CD8-positive, alpha-beta memory T cell (primary cell): ENCODE data around the gene LY9. TPM values are rescaled to one million over a fixed set of nuclear protein-coding genes. Genes with fewer than 3 reads are reported as not detected.

Experiments used
- CTCF ChIA-PET: fragments of 350-600 bp; sonication (Branson Sonifier 250); formaldehyde crosslinking; loops from one replicate; lab custom pipeline; 2021; ENCODE audit warnings: antibody characterized with exemption; lab: Charles Lee
- POLR2A ChIA-PET: fragments of 350-600 bp; sonication (Branson Sonifier 250); formaldehyde crosslinking; loops from one replicate; lab custom pipeline; 2021; ENCODE audit warnings: antibody characterized with exemption; lab: Charles Lee
- DNase-seq, 5 donors: peaks; one replicate each; pipeline versions ENCODE4 v3.0.0 to v3.0.0-alpha.2; 2020 to 2022; ENCODE audit warnings: mixed read lengths in 1 of 5
- H3K27ac ChIP-seq: one replicate; pipeline ENCODE4 v1.7.0; 2013; ENCODE audit warnings: low read depth, mild to moderate bottlenecking, low read length, moderate library complexity
- H3K27me3 ChIP-seq: 2 replicates; pipeline ENCODE4 v1.7.0; 2013; ENCODE audit warnings: low read length, mild to moderate bottlenecking; ENCODE audit not compliant: insufficient read depth, poor library complexity, severe bottlenecking
- H3K36me3 ChIP-seq: 2 replicates; pipeline ENCODE4 v1.7.0; 2013; ENCODE audit warnings: mild to moderate bottlenecking, low read length, moderate library complexity; ENCODE audit not compliant: insufficient read depth
- H3K4me1 ChIP-seq: 2 replicates; pipeline ENCODE4 v1.7.0; 2013; ENCODE audit warnings: mild to moderate bottlenecking, low read length, moderate library complexity; ENCODE audit not compliant: insufficient read depth
- H3K4me3 ChIP-seq: 2 replicates; pipeline ENCODE4 v1.7.0; 2013; ENCODE audit warnings: mild to moderate bottlenecking, low read length
- H3K9me3 ChIP-seq: 2 replicates; pipeline ENCODE4 v1.7.0; 2013; ENCODE audit warnings: mild to moderate bottlenecking, low read length
- H3K27ac Mint-ChIP-seq, 8 donors: one replicate each; pipeline ENCODE4 v1.8.0; 2020 to 2021; ENCODE audit warnings: mixed read lengths in 8 of 8, mild to moderate bottlenecking in 6 of 8, inconsistent platforms in 3 of 8, moderate library complexity in 3 of 8
- H3K27me3 Mint-ChIP-seq, 2 donors: one replicate each; pipeline ENCODE4 v1.8.0; 2020 to 2021; ENCODE audit warnings: mixed read lengths in 2 of 2, mild to moderate bottlenecking in 1 of 2, moderate library complexity in 1 of 2
- H3K36me3 Mint-ChIP-seq, 3 donors: one replicate each; pipeline ENCODE4 v1.8.0; 2020 to 2021; ENCODE audit warnings: mixed read lengths in 3 of 3, inconsistent platforms in 1 of 3, mild to moderate bottlenecking in 1 of 3
- H3K4me1 Mint-ChIP-seq, 3 donors: one replicate each; pipeline ENCODE4 v1.8.0; 2020 to 2021; ENCODE audit warnings: mixed read lengths in 3 of 3, inconsistent platforms in 1 of 3, mild to moderate bottlenecking in 1 of 3
- H3K4me3 Mint-ChIP-seq, 7 donors: one replicate each; pipeline ENCODE4 v1.8.0; 2020 to 2021; ENCODE audit warnings: mixed read lengths in 7 of 7, mild to moderate bottlenecking in 6 of 7, moderate library complexity in 4 of 7, inconsistent platforms in 2 of 7
- H3K9me3 Mint-ChIP-seq, 5 donors: one replicate each; pipeline ENCODE4 v1.8.0; 2020 to 2022; ENCODE audit warnings: mixed read lengths in 5 of 5, mild to moderate bottlenecking in 3 of 5, moderate library complexity in 2 of 5, inconsistent platforms in 1 of 5
- polyA plus RNA-seq: library from polyadenylated mRNA; unstranded; fragments of 300-500 nt; fragmentation: Illumina TruSeq; gene quantifications from one replicate; pipeline ENCODE4 v1.2.3, GENCODE V29; 2021
- total RNA-seq, 2 experiments: library from RNA; stranded (reverse); gene quantifications; one replicate each; pipeline ENCODE4 v1.2.3, GENCODE V29; 2021

The LY9 gene
- total and polyA plus RNA-seq, 3 experiments from 2014 or later: 16.4 to 206 (median 16.5) TPM

DNA sequence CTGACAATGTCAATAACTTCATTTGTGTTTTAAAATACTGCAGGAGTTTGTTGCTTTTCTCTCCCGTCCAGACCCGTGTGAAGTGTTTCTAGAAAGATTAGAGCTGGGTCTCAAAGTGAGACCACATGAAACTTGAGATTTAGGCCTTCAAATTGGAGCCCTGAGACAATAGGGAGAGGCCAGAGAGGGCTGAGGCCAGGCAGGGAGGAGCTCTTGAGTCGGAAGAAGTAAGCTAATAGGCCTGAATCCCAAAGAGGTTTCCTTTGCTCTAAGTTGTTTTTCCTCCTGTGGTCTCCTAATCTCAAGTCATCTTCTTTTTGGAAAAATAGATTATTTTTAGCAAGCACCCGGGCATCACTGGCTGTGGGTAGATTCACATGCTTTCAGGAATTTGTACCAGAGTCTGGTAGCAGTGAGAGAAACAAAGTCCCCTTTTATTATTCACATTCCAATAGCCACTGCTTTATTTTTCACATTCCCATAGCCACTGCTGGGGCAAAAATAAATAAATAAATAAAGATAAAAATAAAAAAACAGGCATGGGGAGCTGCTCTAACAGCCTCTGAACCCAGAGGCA, 41.1 kb downstream of the LY9 start:
- Histone ChIP-seq H3K27me3 (no peaks in the 10 kb centered on the region), H3K4me3 (peak overlapping the region; percentile 9), H3K4me1 (peaks cover 71% of the 10 kb centered on the region), H3K9me3 (no peaks in the 10 kb centered on the region), H3K36me3 (peaks cover 3% of the 10 kb centered on the region), H3K27ac (no peak overlapping the region)
- H3K4me3 Mint-ChIP-seq: peak overlapping the region; percentile 63 to 86 (median 69)
- POLR2A ChIA-PET: interaction anchor here (0.6 to 1.6 kb wide), 8 partner anchors 9 to 117 kb away, joined by 3 to 7 read pairs (median 4); partner anchors contain the start of genes ITLN2 and LY9
- H3K9me3 Mint-ChIP-seq: no peaks in the 10 kb centered on the region
- peaks cover 72 to 86% (median 84%) of the 10 kb centered on the region in 3 donors for H3K4me1 Mint-ChIP-seq
- CTCF ChIA-PET: interaction anchor here (0.8 to 11.2 kb wide), 29 partner anchors 10 to 232 kb away, joined by 3 to 137 read pairs (median 6); partner anchors contain the start of genes CD244, ITLN1, ITLN2 and LY9
- peaks cover 9 to 32% (median 9%) of the 10 kb centered on the region in 3 donors for H3K36me3 Mint-ChIP-seq
- peak overlapping the region; percentile 26 to 99 (median 96) for H3K27ac Mint-ChIP-seq
- DNase-seq: no peak
- no peaks in the 10 kb centered on the region for H3K27me3 Mint-ChIP-seq

DNA sequence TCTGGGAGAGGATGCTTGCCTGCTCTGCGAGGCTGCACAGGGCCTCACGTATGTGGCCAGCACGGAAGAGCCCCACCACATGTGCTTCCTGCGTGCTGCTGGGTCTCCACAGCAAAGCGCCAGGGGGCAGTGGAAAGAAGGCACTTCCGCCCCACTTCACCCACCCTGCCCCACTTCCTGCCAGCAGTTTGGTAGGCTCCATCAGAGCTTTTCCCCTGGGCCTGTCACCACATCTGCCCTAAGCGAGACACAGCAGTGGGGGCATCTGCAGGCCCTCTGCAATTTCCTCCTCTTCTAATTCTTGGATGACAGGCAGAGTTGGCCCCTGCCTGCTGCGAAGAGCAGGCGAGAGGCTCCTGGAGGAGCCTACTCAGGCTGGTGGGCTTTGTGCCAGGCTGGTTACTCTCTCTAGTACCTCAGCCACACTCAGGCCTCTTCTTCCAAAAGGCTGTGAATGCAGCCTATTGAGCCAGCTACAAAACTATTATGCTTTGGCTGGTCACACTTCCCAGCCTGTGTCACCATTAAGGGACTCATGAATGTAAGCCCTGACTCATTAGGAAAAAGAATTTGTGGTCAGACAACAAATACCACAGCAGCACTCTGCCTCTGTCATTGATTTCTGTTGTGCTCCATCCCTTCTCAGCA, 41.7 kb downstream of the LY9 start:
- H3K27ac Mint-ChIP-seq: peak overlapping the region; percentile 88 to 98 (median 96)
- peak overlapping the region; percentile 63 to 90 (median 83) for H3K4me3 Mint-ChIP-seq
- no peaks in the 10 kb centered on the region for H3K36me3 ChIP-seq
- POLR2A ChIA-PET: interaction anchor here (0.6 to 1.6 kb wide), 10 partner anchors 9 to 330 kb away, joined by 3 to 7 read pairs (median 4); partner anchors contain the start of genes ITLN2 and LY9
- no peaks in the 10 kb centered on the region for H3K9me3 Mint-ChIP-seq
- H3K27me3 Mint-ChIP-seq: no peaks in the 10 kb centered on the region
- H3K36me3 Mint-ChIP-seq: peaks cover 9 to 30% (median 9%) of the 10 kb centered on the region in 3 donors
- peak; percentile 74 to 93 (median 89) for DNase-seq
- no peaks in the 10 kb centered on the region for H3K27me3 ChIP-seq
- H3K4me1 ChIP-seq: peaks cover 71% of the 10 kb centered on the region
- peak overlapping the region; percentile 38 for H3K4me3 ChIP-seq
- H3K4me1 Mint-ChIP-seq: peaks cover 77 to 91% (median 90%) of the 10 kb centered on the region in 3 donors
- no peaks in the 10 kb centered on the region for H3K9me3 ChIP-seq
- peak overlapping the region; percentile 41 for H3K27ac ChIP-seq
- CTCF ChIA-PET: interaction anchor here (0.6 to 11.2 kb wide), 30 partner anchors 10 to 260 kb away, joined by 3 to 137 read pairs (median 5); partner anchors contain the start of genes CD244, ITLN1, ITLN2 and KLHDC9

DNA sequence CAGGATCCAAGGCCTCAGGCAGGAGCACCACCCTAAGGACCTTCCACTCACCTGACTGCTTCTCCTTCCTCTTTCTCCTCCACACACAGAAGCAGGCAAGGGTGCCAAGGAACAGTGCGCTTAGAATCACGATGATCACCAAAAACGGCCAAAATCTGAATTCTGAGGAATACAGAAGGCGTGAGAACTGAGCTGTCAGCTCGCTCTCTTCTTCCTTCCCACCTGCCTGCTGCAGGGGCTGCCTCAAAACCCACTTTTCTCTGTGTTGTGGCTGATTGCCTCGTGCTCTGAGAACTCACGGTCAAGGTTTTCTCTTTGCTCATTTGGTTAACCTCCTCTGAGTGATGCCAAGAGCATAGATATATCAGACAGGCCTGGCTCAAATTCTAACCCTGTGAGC, 42.9 kb downstream of the LY9 start:
- H3K27ac Mint-ChIP-seq: peak overlapping the region; percentile 88 to 98 (median 96)
- Histone ChIP-seq H3K36me3 (no peaks in the 10 kb centered on the region), H3K9me3 (no peaks in the 10 kb centered on the region), H3K4me3 (peak overlapping the region; percentile 38), H3K4me1 (peaks cover 61% of the 10 kb centered on the region), H3K27ac (peak overlapping the region; percentile 21), H3K27me3 (no peaks in the 10 kb centered on the region)
- peaks cover 78 to 92% (median 90%) of the 10 kb centered on the region in 3 donors for H3K4me1 Mint-ChIP-seq
- H3K9me3 Mint-ChIP-seq: peaks cover 0 to 2% (median 0%) of the 10 kb centered on the region in 5 donors
- peak overlapping the region; percentile 69 to 90 (median 83) for H3K4me3 Mint-ChIP-seq
- CTCF ChIA-PET: interaction anchor here (0.6 to 11.2 kb wide), 10 partner anchors 11 to 163 kb away, joined by 3 to 137 read pairs (median 10); partner anchors contain the start of genes CD244, ITLN1 and ITLN2
- H3K27me3 Mint-ChIP-seq: no peaks in the 10 kb centered on the region
- POLR2A ChIA-PET: interaction anchor here (1.3 kb wide), 1 partner anchor 14 kb away, joined by 3 read pairs; no protein-coding TSS in a partner anchor
- peaks cover 7 to 22% (median 9%) of the 10 kb centered on the region in 3 donors for H3K36me3 Mint-ChIP-seq
- peak in 2 of 5 donors; percentile 18 to 38 for DNase-seq

DNA sequence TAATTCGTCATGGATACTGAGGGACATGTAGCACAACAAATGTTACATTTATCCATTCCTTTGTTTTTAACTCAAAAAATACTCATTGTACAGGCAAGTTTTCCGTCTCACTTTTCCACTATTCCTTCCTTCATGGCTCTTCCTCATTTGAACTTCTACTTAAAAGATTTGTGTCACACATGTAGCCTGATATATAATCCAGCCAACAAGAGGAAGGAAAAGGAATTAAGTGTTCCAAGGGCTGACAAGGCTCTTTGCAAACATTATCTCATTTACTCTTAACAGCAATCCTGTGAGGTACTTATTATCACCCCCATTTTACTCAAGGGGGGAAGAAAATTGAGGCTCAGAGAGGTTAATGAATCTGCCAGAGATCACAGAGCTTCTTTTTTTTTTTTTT, 43.8 kb downstream of the LY9 start:
- Histone ChIP-seq H3K27ac (no peak overlapping the region), H3K9me3 (no peaks in the 10 kb centered on the region), H3K27me3 (no peaks in the 10 kb centered on the region), H3K4me3 (no peak overlapping the region), H3K4me1 (peaks cover 59% of the 10 kb centered on the region), H3K36me3 (no peaks in the 10 kb centered on the region)
- Mint-ChIP-seq H3K4me3 (peak overlapping the region in 1 of 7 donors; percentile 24), H3K27me3 (no peaks in the 10 kb centered on the region), H3K27ac (peak overlapping the region; percentile 78 to 97 (median 95)), H3K9me3 (peaks cover 0 to 4% (median 0%) of the 10 kb centered on the region in 5 donors), H3K36me3 (peaks cover 5 to 20% (median 5%) of the 10 kb centered on the region in 3 donors), H3K4me1 (peaks cover 77 to 92% (median 90%) of the 10 kb centered on the region in 3 donors)
- no peak for DNase-seq
- CTCF ChIA-PET: interaction anchor here (0.6 to 11.2 kb wide), 6 partner anchors 10 to 450 kb away, joined by 3 to 137 read pairs (median 10); partner anchors contain the start of genes CD244 and ITLN2
- POLR2A ChIA-PET: interaction anchor here (0.6 kb wide), 1 partner anchor 84 kb away, joined by 3 read pairs; no protein-coding TSS in a partner anchor

DNA sequence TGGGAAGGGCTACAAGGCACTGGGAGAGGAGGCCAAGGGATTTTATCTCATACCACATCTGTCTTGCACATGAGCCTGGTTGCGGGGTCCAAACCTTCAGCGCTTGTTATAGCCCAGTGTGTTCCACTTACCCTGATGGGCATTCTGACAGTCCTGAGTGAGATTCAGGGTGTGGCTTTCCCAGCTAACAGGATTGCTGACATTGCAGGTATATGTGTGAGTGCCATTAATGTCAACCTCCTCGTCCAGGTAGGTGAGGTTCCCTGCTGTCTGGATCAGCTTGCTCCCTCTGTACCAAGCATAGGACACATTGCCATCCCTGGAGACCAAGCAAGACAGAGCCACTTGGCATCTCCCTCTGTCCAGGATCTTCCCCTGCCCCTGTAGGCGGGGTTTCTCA, 45.1 kb downstream of the LY9 start:
- no peaks in the 10 kb centered on the region for H3K36me3 ChIP-seq
- ChIA-PET POLR2A (no interaction called here), CTCF (interaction anchor here (1.2 to 11.2 kb wide), 5 partner anchors 19 to 149 kb away, joined by 3 to 137 read pairs (median 8); partner anchors contain the start of gene CD244)
- H3K4me3 ChIP-seq: no peak overlapping the region
- Mint-ChIP-seq H3K4me3 (peak overlapping the region in 1 of 7 donors; percentile 36), H3K27me3 (no peaks in the 10 kb centered on the region), H3K4me1 (peaks cover 72 to 91% (median 88%) of the 10 kb centered on the region in 3 donors), H3K27ac (peak overlapping the region in 1 of 8 donors; percentile 59), H3K36me3 (peaks cover 0 to 15% (median 2%) of the 10 kb centered on the region in 3 donors), H3K9me3 (peaks cover 0 to 4% (median 0%) of the 10 kb centered on the region in 5 donors)
- H3K27me3 ChIP-seq: no peaks in the 10 kb centered on the region
- peaks cover 49% of the 10 kb centered on the region for H3K4me1 ChIP-seq
- H3K27ac ChIP-seq: no peak overlapping the region
- no peaks in the 10 kb centered on the region for H3K9me3 ChIP-seq
- no peak for DNase-seq

DNA sequence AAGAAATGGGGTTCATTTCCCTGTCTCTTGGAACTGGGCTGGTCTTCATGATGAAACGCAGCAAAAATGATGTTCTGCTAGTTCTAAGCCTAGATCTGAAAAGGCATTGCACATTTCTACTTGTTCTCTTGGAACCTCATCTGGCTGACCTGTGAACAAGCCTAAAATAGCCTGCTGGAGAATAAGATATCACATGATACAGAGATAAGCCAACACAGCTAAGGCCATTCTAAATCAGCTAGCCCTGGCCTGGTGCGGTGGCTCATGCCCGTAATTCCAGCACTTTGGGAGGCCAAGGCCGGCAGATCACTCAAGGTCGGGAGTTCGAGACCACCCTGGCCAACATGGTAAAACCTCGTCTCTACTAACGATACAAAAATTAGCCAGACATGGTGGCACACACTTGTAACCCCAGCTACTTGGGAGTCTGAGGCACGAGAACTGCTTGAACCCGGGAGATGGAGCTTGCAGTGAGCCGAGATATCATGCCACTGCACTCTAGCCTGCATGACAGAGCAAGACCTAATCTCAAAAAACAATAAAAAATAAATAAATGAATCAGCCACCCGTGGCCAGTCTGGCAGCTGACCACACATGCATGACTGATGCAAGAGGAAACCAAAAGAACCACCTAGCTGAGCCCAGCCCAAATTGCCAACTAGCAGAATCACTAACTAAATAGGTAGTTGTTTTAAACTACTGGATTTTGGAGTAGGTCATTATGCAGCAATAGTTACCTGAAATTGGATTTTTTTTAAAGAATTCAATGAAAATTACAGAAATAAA, 48.7 kb downstream of the LY9 start:
- ChIA-PET CTCF (interaction anchor here (1.1 to 11.2 kb wide), 5 partner anchors 15 to 110 kb away, joined by 3 to 137 read pairs (median 4); partner anchors contain the start of genes CD244 and ITLN2), POLR2A (no interaction called here)
- Histone ChIP-seq H3K9me3 (no peaks in the 10 kb centered on the region), H3K4me3 (no peak overlapping the region), H3K4me1 (peaks cover 13% of the 10 kb centered on the region), H3K27ac (no peak overlapping the region), H3K27me3 (no peaks in the 10 kb centered on the region), H3K36me3 (no peaks in the 10 kb centered on the region)
- H3K27me3 Mint-ChIP-seq: no peaks in the 10 kb centered on the region
- peaks cover 7 to 27% (median 24%) of the 10 kb centered on the region in 3 donors for H3K36me3 Mint-ChIP-seq
- peak overlapping the region in 1 of 8 donors; percentile 32 for H3K27ac Mint-ChIP-seq
- no peak for DNase-seq
- H3K4me3 Mint-ChIP-seq: peak overlapping the region in 1 of 7 donors; percentile 36
- H3K9me3 Mint-ChIP-seq: peaks cover 0 to 4% (median 0%) of the 10 kb centered on the region in 5 donors
- H3K4me1 Mint-ChIP-seq: peaks cover 52 to 80% (median 77%) of the 10 kb centered on the region in 3 donors

DNA sequence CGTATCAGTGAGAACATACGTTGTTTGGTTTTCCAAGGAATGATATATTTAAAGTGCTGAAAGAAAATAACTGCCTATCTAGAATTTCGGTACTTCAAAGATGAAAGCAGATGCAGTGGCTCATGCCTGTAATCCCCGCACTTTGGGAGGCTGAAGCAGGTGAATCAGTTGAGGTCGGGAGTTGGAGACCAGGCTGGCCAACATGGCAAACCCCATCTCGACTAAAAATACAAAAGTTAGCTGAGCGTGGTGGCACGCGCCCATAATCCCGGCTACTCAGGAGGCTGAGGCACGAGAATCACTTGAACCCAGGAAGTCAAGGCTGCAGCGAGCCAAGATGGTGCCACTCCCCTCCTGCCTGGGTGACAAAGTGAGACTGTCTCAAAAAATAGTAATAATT, 50.3 kb downstream of the LY9 start:
- H3K4me3 ChIP-seq: no peak overlapping the region
- Mint-ChIP-seq H3K27me3 (no peaks in the 10 kb centered on the region), H3K9me3 (peaks cover 0 to 4% (median 0%) of the 10 kb centered on the region in 5 donors), H3K4me3 (no peak overlapping the region), H3K27ac (peak overlapping the region in 1 of 8 donors; percentile 22), H3K4me1 (peaks cover 53 to 82% (median 82%) of the 10 kb centered on the region in 3 donors), H3K36me3 (peaks cover 7 to 24% (median 23%) of the 10 kb centered on the region in 3 donors)
- no peaks in the 10 kb centered on the region for H3K9me3 ChIP-seq
- H3K27ac ChIP-seq: no peak overlapping the region
- H3K4me1 ChIP-seq: peaks cover 17% of the 10 kb centered on the region
- CTCF ChIA-PET: interaction anchor here (1.6 kb wide), 1 partner anchor 9 kb away, joined by 5 read pairs; no protein-coding TSS in a partner anchor
- H3K27me3 ChIP-seq: no peaks in the 10 kb centered on the region
- POLR2A ChIA-PET: interaction anchor here (1.6 kb wide), 1 partner anchor 9 kb away, joined by 6 read pairs; no protein-coding TSS in a partner anchor
- no peak for DNase-seq
- H3K36me3 ChIP-seq: no peaks in the 10 kb centered on the region
